Measurements from ENCODE around the gene PNCK. TPM values are rescaled to one million over a fixed set of nuclear protein-coding genes. Genes with fewer than 3 reads are reported as not detected.

PNCK gene
- total RNA-seq, 1 experiment from 2014 or later, result 26.8 TPM

- Histone ChIP-seq H3K4me2 (ENCODE audit: insufficient read depth, insufficient read length, low read length) (no peak overlapping the region), H4K20me1 (ENCODE audit: control insufficient read depth, insufficient read depth, insufficient read length) (no peaks in the 10 kb centered on the region), H3K4ac (ENCODE audit: low read depth, low read length) (no peak overlapping the region), H3K23ac (ENCODE audit: insufficient read length, low read depth, low read length) (no peak overlapping the region), H2AFZ (ENCODE audit: low read length) (no peak overlapping the region), H2BK120ac (ENCODE audit: low read depth, low read length, poor library complexity, severe bottlenecking) (no peak overlapping the region), H2BK15ac (ENCODE audit: low read depth, low read length) (no peak overlapping the region), H3K4me1 (ENCODE audit: insufficient read depth, low read length) (no peaks in the 10 kb centered on the region), H3K9me3 (ENCODE audit: control insufficient read depth, low read depth, low read length) (peaks cover 16% of the 10 kb centered on the region), H3K79me1 (ENCODE audit: insufficient read depth, low read depth, low read length, poor library complexity, severe bottlenecking) (no peaks in the 10 kb centered on the region), H3K23me2 (ENCODE audit: insufficient read length, low read depth, low read length, poor library complexity, severe bottlenecking) (no peaks in the 10 kb centered on the region), H2BK12ac (ENCODE audit: insufficient read length, low read depth, low read length) (no peak overlapping the region), H3T11ph (ENCODE audit: low read length) (no peak overlapping the region), H4K91ac (ENCODE audit: insufficient read length, low read depth, low read length) (no peak overlapping the region), H3K79me2 (ENCODE audit: insufficient read depth, low read length) (no peaks in the 10 kb centered on the region), H2BK5ac (ENCODE audit: insufficient read length, low read length) (no peak overlapping the region), H4K8ac (replicated peaks; ENCODE audit: insufficient read length, low read depth, low read length) (no peak overlapping the region), H2AK5ac (ENCODE audit: insufficient read length, low read length) (no peak overlapping the region), H4K5ac (ENCODE audit: insufficient read length, low read depth, low read length) (no peak overlapping the region), H3K56ac (ENCODE audit: insufficient read length, low read depth, low read length) (no peak overlapping the region), H3K18ac (ENCODE audit: insufficient read length, low read depth, low read length) (no peak overlapping the region), H3K9ac (ENCODE audit: extremely low read depth, insufficient read length, low read length) (no peak overlapping the region), H3K27me3 (ENCODE audit: insufficient read depth, low read length) (no peaks in the 10 kb centered on the region), H2BK20ac (ENCODE audit: low read depth, low read length, poor library complexity, severe bottlenecking) (no peak overlapping the region), H3K27ac (ENCODE audit: insufficient read length, low read depth, low read length) (no peak overlapping the region), H3K14ac (ENCODE audit: insufficient read depth, low read length) (no peak overlapping the region)
- TF ChIP-seq CTCF (conservative IDR thresholded peaks at IDR 0.05), result no peak
- Mint-ChIP-seq H3K36me3 (ENCODE audit: insufficient read depth in 1 of 3, low read depth in 3 of 3) (peaks cover 0 to 7% (median 0%) of the 10 kb centered on the region in 3 experiments; a peak in 3 of 7 replicates), H3K27me3 (ENCODE audit: low read depth) (peaks cover 30% of the 10 kb centered on the region), H3K4me3 (no peak overlapping the region), H3K9me3 (peaks cover 59 to 71% of the 10 kb centered on the region in 2 experiments), H3K27ac (no peak overlapping the region), H3K4me1 (no peaks in the 10 kb centered on the region)
- WGBS (ENCODE audit: extremely low coverage, insufficient read length, low lambda C conversion rate), result no CpG with 5 or more reads among the region's 17 CpGs
- no peak for DNase-seq
These were observed 50.8 kb downstream of the PNCK start for GRCh38 chrX:153622661-153623309.
